Activated CD4-positive, alpha-beta T cell treated with anti-CD3 and anti-CD28 coated beads, Interleukin-2, amount 50 U/mL, for 4 hours (primary cell): ENCODE results near the gene NLRP1.
"Not testable (repeated sequence)": the region's sequence is repeated elsewhere in the genome, so short reads cannot be mapped to it uniquely, and the experiment has no call there.

ENCODE experiments used
- DNase-seq, 2 experiments: peaks; one replicate each; pipeline ENCODE4 v3.0.0-alpha.2; 2020

Gene NLRP1

DNA sequence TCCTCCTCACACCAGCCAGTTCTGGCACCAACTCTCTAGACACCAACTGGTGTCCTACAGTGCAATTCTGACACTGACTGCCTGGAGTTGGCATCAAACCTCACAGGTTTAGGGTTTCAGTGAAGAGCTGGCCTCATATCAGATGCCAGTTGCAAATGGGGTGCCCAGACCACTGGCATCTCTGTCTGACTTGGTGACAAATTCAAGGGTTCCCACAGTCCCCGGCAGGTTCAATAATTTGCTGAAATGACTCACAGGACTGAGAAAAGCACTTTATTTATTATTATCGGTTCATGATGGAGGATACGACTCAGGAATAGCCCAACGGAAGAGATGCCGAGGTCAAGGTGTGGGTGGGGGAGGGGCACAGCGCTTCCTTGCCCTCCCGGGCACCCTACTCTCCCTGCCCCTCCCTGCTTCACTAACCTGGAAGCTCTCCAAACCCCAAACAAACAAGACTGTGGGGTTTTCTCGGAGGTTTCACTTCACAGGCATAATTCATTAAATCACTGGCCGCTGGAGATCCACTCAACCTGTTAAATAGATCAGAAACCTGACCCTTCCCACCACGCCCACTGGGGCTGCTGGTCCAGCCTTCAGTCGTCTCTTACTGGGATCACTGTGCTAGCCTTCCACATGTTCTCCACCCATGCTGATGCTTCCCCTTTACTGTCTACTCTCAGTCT, 1.7 kb upstream of the NLRP1 start:
- DNase-seq, result no peak

- DNase-seq, result no peak
Observed at GRCh38 chr17:5585287-5585794, 1.0 kb upstream of the NLRP1 start.

DNA sequence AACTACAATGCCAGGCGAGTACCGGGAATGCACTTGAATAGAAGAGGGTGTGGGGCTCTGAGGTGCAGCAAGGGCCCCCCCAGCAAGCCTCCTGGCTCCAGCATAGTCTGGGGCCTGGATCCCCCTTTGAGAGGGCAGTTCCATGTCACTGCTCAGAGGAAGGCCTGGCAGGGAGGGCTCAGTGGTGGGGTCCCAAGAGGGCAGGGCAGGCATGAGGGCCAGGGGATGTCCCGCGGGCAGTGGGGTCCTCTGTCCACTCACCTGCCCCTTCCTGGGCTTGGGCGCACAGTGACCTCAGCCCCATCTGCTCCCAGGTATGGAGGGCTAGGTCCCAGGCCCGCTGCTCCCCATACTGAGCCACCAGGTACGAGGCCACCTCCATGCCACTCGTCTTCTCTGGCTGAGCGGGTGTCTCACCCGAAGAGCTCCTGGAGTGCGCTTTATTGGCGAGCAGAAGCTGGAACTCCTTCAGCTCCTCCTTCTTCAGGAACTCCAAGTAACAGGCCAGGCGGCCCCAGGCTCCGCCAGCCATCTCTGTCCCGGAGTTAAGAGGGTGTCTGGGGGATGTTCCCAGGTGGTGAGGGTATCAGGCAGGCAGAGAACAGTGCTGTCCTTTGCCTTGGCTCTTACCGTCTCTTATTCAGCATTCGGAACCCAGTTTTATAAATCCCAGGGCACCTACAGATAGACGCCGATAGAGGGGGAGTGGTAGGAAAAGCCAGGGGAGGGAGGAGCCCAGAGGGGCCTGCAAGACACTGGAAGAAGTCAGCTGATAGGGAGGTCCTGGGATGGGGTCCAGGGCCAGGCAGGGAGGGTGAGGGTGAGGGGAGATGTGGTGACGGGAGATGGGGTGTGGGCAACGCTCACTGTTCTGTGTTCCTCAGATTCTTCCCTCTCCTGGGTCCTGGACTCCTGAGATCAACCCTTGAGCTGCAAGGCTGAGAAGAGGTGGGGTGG, 605 bp downstream of the NLRP1 start:
- DNase-seq, result no peak

DNA sequence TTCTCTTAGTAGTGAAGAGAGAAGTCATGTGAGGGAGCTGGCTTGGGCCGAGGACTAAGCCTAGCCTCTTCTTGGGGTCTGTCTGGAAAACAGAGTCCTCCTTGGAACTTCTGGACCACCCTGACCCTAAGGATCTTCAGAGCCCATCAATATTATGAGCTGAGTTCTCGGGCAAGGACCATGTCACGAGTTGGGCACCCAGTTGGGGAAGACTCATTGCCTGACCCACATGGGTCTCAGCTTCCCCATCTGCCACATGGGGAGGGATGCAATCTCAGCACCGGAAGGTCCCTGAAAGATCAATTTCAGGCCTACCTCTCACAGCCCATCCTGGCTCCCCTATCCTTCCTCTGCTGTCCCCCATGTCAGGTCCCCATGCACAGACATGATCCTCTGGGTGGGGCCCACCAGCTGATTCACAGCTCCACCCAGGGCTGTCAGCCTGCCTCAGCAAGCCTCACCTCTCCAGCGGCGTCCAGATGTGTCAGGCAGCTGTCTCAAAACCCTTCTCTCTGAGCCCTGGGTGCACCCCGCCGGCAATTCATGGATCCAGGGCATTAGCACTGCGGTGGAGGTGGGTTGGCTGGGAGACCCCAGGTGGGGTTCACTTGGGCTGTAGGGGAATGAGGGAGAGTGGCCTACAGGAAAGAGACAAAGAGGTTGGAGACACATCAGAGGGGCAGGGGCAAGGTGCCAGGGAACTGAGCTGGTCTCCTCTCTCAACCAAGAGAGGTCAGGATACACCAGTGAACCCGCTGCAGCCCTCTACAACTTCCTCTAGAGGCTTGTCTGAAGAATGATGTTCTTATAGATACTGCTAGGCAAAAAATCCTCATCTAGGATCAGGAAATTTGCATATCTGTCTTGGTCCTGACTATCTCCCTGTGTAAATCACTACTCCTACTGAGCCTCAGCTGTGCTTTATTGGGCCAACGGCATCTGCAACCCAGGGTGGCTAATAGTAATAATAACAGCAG, 1.8 kb downstream of the NLRP1 start:
- DNase-seq, result no peak

DNA sequence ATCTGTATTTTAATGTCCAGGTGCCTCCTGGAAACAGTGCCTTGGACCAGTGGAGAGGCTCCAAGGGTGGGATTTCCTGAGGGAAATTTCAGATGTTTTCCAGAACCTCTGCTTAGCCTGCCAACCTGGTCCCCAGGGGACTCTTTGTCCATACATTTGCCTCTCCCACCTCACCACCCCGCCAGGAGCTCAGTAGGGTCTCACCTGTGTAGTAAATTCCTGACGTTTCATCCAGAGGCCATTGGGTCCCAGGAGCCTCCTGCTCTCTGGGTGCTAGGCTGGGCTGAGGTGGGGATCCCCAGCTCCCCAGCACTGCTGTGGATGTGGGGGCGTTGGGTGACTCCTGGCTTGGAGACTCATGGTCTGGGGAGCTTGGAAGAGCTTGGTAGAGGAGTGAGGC, 2.7 kb downstream of the NLRP1 start:
- DNase-seq, result no peak

DNA sequence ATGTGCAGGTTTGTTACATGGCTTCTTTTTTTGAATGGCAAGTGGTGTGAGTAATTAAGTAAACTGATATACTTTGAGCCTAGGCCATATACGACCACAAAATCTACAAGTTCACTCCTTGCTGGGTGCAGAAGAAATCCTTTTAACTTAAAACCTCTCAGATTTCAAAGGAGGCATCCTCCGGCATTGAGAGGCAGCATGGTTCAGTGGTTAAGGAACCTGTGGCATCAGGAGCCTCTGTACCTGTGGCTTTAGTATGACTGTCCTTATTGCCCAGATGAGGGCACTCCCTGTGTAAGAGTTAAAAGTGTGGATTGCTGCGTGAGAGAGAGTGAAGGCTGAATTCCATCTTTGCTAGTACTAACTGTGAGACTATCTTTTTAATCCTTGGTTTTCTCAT, 3.3 kb downstream of the NLRP1 start:
- no peak for DNase-seq

- no peak for DNase-seq
Observed at GRCh38 chr17:5580367-5580766, 3.9 kb downstream of the NLRP1 start.

DNA sequence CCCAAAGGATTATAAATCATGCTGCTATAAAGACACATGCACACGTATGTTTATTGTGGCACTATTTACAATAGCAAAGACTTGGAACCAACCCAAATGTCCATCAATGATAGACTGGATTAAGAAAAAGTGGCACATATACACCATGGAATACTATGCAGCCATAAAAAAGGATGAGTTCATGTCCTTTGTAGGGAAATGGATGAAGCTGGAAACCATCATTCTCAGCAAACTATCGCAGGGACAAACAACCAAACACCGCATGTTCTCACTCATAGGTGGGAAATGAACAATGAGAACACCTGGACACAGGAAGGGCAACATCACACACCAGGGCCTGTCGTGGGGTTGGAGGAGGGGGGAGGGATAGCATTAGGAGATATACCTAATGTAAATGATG, 5.5 kb downstream of the NLRP1 start:
- DNase-seq, result not testable (repeated sequence)

DNA sequence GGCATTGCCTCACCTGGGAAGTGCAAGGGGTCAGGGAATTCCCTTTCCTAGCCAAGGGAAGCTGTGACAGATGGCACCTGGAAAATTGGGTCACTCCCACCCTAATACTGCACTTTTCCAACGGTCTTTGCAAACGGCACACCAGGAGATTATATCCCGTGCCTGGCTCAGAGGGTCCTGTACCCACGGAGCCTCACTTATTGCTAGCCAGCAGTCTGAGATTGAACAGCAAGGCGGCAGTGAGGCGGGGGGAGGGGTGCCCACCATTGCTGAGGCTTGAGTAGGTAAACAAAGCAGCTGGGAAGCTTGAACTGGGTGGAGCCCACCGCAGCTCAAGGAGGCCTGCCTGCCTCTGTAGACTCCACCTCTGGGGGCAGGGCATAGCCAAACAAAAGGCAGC, 11.3 kb downstream of the NLRP1 start:
- DNase-seq, result not testable (repeated sequence)

DNA sequence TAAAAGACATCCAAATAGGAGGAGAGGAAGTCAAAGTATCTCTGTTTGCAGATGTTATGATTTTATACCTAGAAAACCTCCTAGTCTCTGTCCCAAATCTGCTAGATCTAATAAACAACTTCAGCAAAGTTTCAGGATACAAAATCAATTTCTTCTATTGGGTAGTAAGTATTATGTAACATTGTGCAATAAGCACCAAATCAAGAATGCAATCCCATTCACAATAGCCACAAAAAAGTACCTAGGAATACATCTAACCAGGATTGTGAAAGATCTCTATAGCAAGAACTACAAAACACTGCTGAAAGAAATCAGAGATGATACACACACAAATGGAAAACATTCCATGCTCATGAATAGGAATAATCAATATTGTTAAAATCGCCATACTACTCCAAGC, 13.0 kb downstream of the NLRP1 start:
- no peak for DNase-seq

- DNase-seq, result no peak
Observed at GRCh38 chr17:5565808-5566207, 18.5 kb downstream of the NLRP1 start.

GRCh38 chr17:5563456-5563855, 20.9 kb downstream of the NLRP1 start:
- no peak for DNase-seq

GRCh38 chr17:5562661-5563360, 21.5 kb downstream of the NLRP1 start:
- DNase-seq, result no peak

DNA sequence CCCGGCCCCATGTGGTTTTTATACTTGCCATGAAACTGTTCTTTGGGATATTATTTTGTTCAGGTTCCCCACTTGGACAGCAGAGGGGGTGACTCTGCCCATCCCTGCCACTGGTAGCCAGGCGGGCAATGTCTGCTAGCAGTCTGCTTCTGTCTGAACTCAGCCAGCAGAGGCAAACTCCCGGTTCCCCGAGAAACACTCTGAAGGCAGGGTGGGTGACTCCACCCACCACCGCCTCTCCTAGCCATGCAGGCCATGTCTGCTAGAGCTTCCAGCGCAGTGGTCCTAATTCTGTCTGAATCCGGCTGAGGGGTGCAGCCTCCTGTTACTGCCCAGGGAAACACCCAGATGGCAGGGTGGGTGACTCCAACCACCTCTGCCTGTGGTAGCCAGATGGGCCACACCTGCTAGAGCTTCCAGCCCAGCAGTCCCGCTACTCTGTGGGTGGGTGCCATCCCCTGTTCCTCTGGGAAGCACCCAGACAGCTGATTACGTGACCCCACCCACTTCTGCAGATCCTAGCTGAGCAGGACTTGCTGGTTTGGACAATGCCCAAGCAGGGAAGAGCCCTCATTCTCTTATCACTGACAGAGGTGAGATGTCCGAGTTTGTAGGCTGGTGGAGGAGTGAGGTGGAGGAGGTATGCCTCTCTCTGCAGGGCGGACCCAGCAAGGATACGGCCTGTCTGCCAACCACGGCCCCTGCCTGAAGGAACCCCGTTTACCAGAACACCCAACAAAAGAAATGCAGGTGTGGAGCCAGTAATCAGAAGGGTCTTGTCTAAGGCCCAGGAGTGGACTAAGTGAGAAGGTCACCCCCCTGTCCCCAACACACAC, 22.4 kb downstream of the NLRP1 start:
- no peak for DNase-seq

GRCh38 chr17:5560361-5560988, 23.8 kb downstream of the NLRP1 start:
- no peak for DNase-seq

DNA sequence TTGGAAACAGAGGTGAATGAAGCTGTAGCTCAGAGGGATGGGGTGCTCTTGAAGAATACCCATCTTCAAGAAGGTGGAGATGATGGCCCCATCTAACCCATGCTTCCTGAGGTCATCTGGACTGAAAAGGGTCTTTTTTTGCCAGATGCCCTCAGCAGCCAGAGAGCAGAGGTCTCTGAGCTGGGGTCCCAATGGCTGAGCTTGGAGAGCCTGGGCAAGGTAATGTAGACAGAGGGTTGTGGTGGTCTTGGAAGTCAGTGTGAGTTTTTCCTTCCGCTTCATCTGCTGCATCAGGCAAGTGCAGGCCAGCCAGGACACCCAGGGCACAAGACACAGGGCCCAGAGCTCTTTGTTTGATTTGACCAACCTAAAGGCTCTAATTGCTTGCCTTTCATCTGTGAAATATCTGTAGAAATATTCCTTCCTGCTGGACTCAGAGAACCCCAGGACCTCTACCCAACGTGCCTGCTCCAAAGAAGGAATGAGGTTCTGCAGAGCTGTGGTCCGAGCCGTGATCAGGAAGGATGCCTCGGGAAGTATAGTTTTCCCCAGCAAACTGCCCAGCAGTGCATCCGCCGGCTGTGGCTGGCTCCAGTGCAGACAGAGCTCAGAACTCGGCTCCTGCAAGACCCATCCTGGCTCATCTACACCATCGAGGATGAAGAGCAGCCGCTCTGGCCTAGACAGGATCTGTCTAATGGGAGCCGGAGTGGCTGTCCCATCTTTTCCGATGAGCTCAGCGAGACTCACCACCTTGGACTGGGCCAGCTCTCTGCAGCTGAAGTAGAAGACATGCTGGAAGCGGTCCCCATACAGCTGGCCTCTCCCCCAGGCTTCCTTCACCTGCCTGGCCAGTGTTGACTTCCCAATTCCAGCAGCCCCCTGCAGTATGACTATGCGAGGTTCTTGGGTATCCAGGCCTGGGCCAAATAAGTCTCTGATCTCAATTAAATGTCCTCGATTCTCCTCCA, 25.2 kb downstream of the NLRP1 start:
- DNase-seq, result no peak

GRCh38 chr17:5557990-5558389, 26.3 kb downstream of the NLRP1 start:
- DNase-seq, result no peak

GRCh38 chr17:5557485-5557884, 26.8 kb downstream of the NLRP1 start:
- DNase-seq, result no peak

DNA sequence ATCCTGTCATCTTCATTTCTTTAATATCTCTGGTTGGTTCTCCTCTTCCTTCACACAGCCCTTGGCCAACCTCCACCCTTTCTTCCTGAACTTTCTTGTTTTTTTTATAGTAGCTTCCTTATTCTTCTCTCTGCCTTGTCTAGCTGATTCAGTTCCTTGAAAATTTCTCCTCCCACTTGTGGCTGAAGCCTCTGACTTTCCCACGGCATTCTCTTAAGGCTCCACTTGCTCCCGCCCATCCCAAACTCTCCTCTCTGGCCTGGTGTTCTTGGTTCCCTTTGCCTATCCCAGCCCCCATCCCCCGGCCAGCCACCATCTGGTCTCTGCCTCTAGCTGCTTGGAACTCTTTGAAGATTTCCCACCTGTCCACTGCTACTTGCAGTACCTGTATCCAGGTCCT, 29.1 kb downstream of the NLRP1 start:
- DNase-seq, result no peak
